NCI-H2196 (cell line): ENCODE results near the gene PEAR1.

Experiments
- DNase-seq: peaks from one replicate; lab custom pipeline; 2025; ENCODE audit not compliant: unreplicated experiment; lab: John Stamatoyannopoulos, UW

Gene PEAR1

GRCh38 chr1:156882543-156882942 is 11.0 kb upstream of the PEAR1 start:
- DNase-seq = no peak

- no peak for DNase-seq
Observed at GRCh38 chr1:156883919-156884318, 9.6 kb upstream of the PEAR1 start.

- no peak for DNase-seq
Observed at GRCh38 chr1:156884560-156885184, 8.8 kb upstream of the PEAR1 start.

GRCh38 chr1:156885314-156885713 is 8.2 kb upstream of the PEAR1 start:
- DNase-seq = no peak

- no peak for DNase-seq
Observed at GRCh38 chr1:156885880-156886355, 7.6 kb upstream of the PEAR1 start.

- DNase-seq = no peak
Observed at GRCh38 chr1:156886583-156887281, 6.8 kb upstream of the PEAR1 start.

GRCh38 chr1:156887317-156887716 is 6.2 kb upstream of the PEAR1 start:
- DNase-seq = no peak

- DNase-seq = no peak
Observed at GRCh38 chr1:156887734-156888133, 5.8 kb upstream of the PEAR1 start.

GRCh38 chr1:156889802-156890580 is 3.5 kb upstream of the PEAR1 start:
- peak; percentile 90 for DNase-seq

- DNase-seq = peak; percentile 90
Observed at GRCh38 chr1:156892190-156893047, 1.1 kb upstream of the PEAR1 start.

GRCh38 chr1:156894001-156894400 is 483 bp downstream of the PEAR1 start:
- DNase-seq = no peak

GRCh38 chr1:156894711-156895454 is 1.4 kb downstream of the PEAR1 start:
- no peak for DNase-seq

- no peak for DNase-seq
Observed at GRCh38 chr1:156895455-156895812, 1.9 kb downstream of the PEAR1 start.

- DNase-seq = no peak
Observed at GRCh38 chr1:156895927-156896326, 2.4 kb downstream of the PEAR1 start.

- no peak for DNase-seq
Observed at GRCh38 chr1:156896490-156897033, 3.0 kb downstream of the PEAR1 start.

GRCh38 chr1:156897078-156897825 is 3.7 kb downstream of the PEAR1 start:
- no peak for DNase-seq

GRCh38 chr1:156898161-156898566 is 4.6 kb downstream of the PEAR1 start:
- no peak for DNase-seq

- DNase-seq = no peak
Observed at GRCh38 chr1:156898971-156899664, 5.6 kb downstream of the PEAR1 start.
